ENCODE results near the gene PFN1. TPM values are rescaled to one million over a fixed set of nuclear protein-coding genes. Genes with fewer than 3 reads are reported as not detected.
A peak's percentile ranks its signal among the peaks of the same experiment; 100 is the strongest.

The PFN1 gene
- total RNA-seq, 2 donors from 2014 or later = 1,741 to 1,743 TPM

- Mint-ChIP-seq H3K27ac (no peak overlapping the region), H3K4me3 (no peak overlapping the region), H3K27me3 (no peaks in the 10 kb centered on the region), H3K9me3 (no peaks in the 10 kb centered on the region), H3K4me1 (ENCODE audit: low read depth in 2 of 2) (peaks cover 12 to 23% of the 10 kb centered on the region in 2 donors), H3K36me3 (no peaks in the 10 kb centered on the region)
- no peak for ATAC-seq
- DNase-seq (ENCODE audit: low spot score) = peak; percentile 2
These were observed 51.1 kb downstream of the PFN1 start for GRCh38 chr17:4897198-4897687.

GRCh38 chr17:4896332-4897197 is 51.8 kb downstream of the PFN1 start:
- H3K4me1 Mint-ChIP-seq (ENCODE audit: low read depth in 2 of 2) = peaks cover 11 to 19% of the 10 kb centered on the region in 2 donors
- no peaks in the 10 kb centered on the region for H3K27me3 Mint-ChIP-seq
- H3K4me3 Mint-ChIP-seq = no peak overlapping the region
- H3K27ac Mint-ChIP-seq = no peak overlapping the region
- no peaks in the 10 kb centered on the region for H3K36me3 Mint-ChIP-seq
- DNase-seq (ENCODE audit: low spot score) (peak; percentile 57), ATAC-seq (no peak)
- no peaks in the 10 kb centered on the region for H3K9me3 Mint-ChIP-seq

GRCh38 chr17:4895657-4896331 is 52.5 kb downstream of the PFN1 start:
- Mint-ChIP-seq H3K36me3 (no peaks in the 10 kb centered on the region), H3K27me3 (no peaks in the 10 kb centered on the region)
- ATAC-seq = no peak

More at GRCh38 chr17:4895657-4896331, 52.5 kb downstream of the PFN1 start:
- DNase-seq (ENCODE audit: low spot score) = peak; percentile 23
- Mint-ChIP-seq H3K9me3 (no peaks in the 10 kb centered on the region), H3K4me3 (no peak overlapping the region), H3K4me1 (ENCODE audit: low read depth in 2 of 2) (peaks cover 10 to 14% of the 10 kb centered on the region in 2 donors), H3K27ac (no peak overlapping the region)

Other genes with a start within 250 kb of the PFN1 start
- gene PELP1, start 244.4 kb downstream of the PFN1 start, total RNA-seq = 100 to 1,000 TPM in 1 of 2 donors, 10 to 100 TPM in 1; 76.9 to 161 TPM
- gene ARRB2, start 237.9 kb downstream of the PFN1 start, total RNA-seq = 100 to 1,000 TPM; 834 to 935 TPM
- 10 to 100 TPM; 27.2 to 34.6 TPM for gene MED11, start 217.1 kb downstream of the PFN1 start, total RNA-seq
- 1 to 10 TPM; 1.0 to 2.3 TPM for gene ZMYND15, start 208.7 kb downstream of the PFN1 start, total RNA-seq
- gene CXCL16, start 208.6 kb downstream of the PFN1 start, total RNA-seq = 10 to 100 TPM; 22.6 to 46.3 TPM
- not detected for gene TM4SF5, start 176.6 kb downstream of the PFN1 start, total RNA-seq
- 10 to 100 TPM in 1 of 2 donors, 1 to 10 TPM in 1; 4.5 to 15.4 TPM for gene VMO1, start 162.2 kb downstream of the PFN1 start, total RNA-seq
- gene GLTPD2, start 159.6 kb downstream of the PFN1 start, total RNA-seq = under 1 TPM in 1 of 2 donors, not detected in 1; 0.38 TPM
- 100 to 1,000 TPM; 145 to 174 TPM for gene PSMB6, start 152.4 kb downstream of the PFN1 start, total RNA-seq
- 10 to 100 TPM; 38.4 to 46.9 TPM for gene PLD2, start 141.4 kb downstream of the PFN1 start, total RNA-seq
- 10 to 100 TPM; 72.4 to 98.2 TPM for gene MINK1, start 115.2 kb downstream of the PFN1 start, total RNA-seq
- 1 to 10 TPM; 1.3 to 2.3 TPM for gene C17orf107, start 49.0 kb downstream of the PFN1 start, total RNA-seq
- gene CHRNE, start 45.4 kb downstream of the PFN1 start, total RNA-seq = 1 to 10 TPM; 3.9 to 7.6 TPM
- gene GP1BA, start 16.3 kb downstream of the PFN1 start, total RNA-seq = under 1 TPM in 1 of 2 donors, not detected in 1; 0.12 TPM
- gene SLC25A11, start 8.5 kb downstream of the PFN1 start, total RNA-seq = 10 to 100 TPM; 85.9 to 91.6 TPM
- gene RNF167, start 8.3 kb downstream of the PFN1 start, total RNA-seq = 100 to 1,000 TPM; 144 to 150 TPM
- 10 to 100 TPM in 1 of 2 donors, 1 to 10 TPM in 1; 8.7 to 26.1 TPM for gene ENO3, start 2.6 kb upstream of the PFN1 start, total RNA-seq
- 10 to 100 TPM; 51.4 to 71.9 TPM for gene SPAG7, start 19.3 kb upstream of the PFN1 start, total RNA-seq
- 10 to 100 TPM; 51.0 to 87.9 TPM for gene CAMTA2, start 39.1 kb upstream of the PFN1 start, total RNA-seq
- gene INCA1, start 49.0 kb upstream of the PFN1 start, total RNA-seq = under 1 TPM; 0.31 to 0.56 TPM
- gene KIF1C, start 49.4 kb upstream of the PFN1 start, total RNA-seq = 10 to 100 TPM; 39.4 to 80.3 TPM
- not detected for gene SLC52A1, start 86.9 kb upstream of the PFN1 start, total RNA-seq
- gene ZFP3, start 129.9 kb upstream of the PFN1 start, total RNA-seq = 1 to 10 TPM; 2.0 to 4.9 TPM
- gene ZNF232, start 163.3 kb upstream of the PFN1 start, total RNA-seq = 10 to 100 TPM; 14.0 to 15.1 TPM
- under 1 TPM; 0.06 to 0.21 TPM for gene USP6, start 167.5 kb upstream of the PFN1 start, total RNA-seq
- gene ZNF594, start 243.3 kb upstream of the PFN1 start, total RNA-seq = 10 to 100 TPM in 1 of 2 donors, 1 to 10 TPM in 1; 9.8 to 19.7 TPM

All from natural killer cell treated with Interleukin-12 subunit alpha and Interleukin-12 subunit beta and Interleukin-15 and Interleukin-18, amount 100 ng/mL, for 72 hours (primary cell).